ENCODE measurements around the gene HDAC10.

DNA sequence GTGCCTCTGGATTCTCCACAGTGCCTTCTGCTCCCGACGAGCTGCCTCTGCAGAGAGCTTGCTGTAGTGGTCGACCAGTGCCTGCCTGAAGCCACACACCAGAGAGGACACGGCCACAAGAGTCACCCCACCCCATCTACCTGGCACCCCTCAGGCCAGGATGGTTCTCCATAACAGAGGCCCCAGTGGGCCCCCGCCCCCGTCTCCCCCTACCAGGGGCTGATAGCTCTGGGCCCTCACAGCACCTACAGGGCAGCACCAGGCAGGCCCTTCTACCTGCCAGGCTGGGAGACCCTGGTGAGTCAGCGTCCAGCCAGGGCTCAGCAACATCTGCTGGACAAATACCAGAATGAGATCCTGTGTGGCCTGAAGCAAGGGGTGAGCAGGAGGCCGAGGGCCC is 28.6 kb downstream of the HDAC10 start:
- TF ChIP-seq TAF1 (IDR thresholded peaks at IDR 0.05; ENCODE audit: borderline replicate concordance, insufficient read depth, low read length) (no peak), POLR2AphosphoS5 (IDR thresholded peaks at IDR 0.05; ENCODE audit: low read depth, low read length) (no peak), REST (IDR thresholded peaks at IDR 0.05; ENCODE audit: insufficient read depth in 1 of 2, low read depth in 2 of 2, low read length in 2 of 2) (no peak), SIN3A (IDR thresholded peaks at IDR 0.05; ENCODE audit: borderline replicate concordance, insufficient read depth, low read length) (no peak), FOXP2 (optimal IDR thresholded peaks at IDR 0.05; ENCODE audit: borderline replicate concordance, extremely low read depth, extremely low read length, insufficient read depth) (no peak)
